ENCODE data around the gene RNF207. TPM values are rescaled to one million over a fixed set of nuclear protein-coding genes. Genes with fewer than 3 reads are reported as not detected.

The RNF207 gene
- total and polyA plus RNA-seq, 2 donors (not counting 1 experiment from before 2014, with no cell fraction given): 2.6 to 17.2 TPM

GRCh38 chr1:6254691-6255090 is 48.8 kb downstream of the RNF207 start:
- H3K4me3 ChIP-seq (replicated peaks in 1 of 4; ENCODE audit: control extremely low read depth in 1 of 4, insufficient read depth in 1 of 4, low read depth in 3 of 4, low read length in 4 of 4): no peak overlapping the region
- H3K27me3 ChIP-seq (ENCODE audit: control insufficient read depth, insufficient read depth, low read length): peaks cover 4% of the 10 kb centered on the region
- no peak for DNase-seq (ENCODE audit: low read depth in 2 of 2)
- H3K27ac ChIP-seq (ENCODE audit: insufficient read depth, low read length): no peak overlapping the region
- no peak overlapping the region for H3K9ac ChIP-seq (ENCODE audit: insufficient read depth, low read length)
- no peaks in the 10 kb centered on the region for H3K36me3 ChIP-seq (ENCODE audit: control insufficient read depth, insufficient read depth, low read length)
- H3K79me2 ChIP-seq (ENCODE audit: control insufficient read depth, insufficient read depth, low read length): no peaks in the 10 kb centered on the region
- no peaks in the 10 kb centered on the region for H3K9me3 ChIP-seq (ENCODE audit: control insufficient read depth, insufficient read depth, low read depth, low read length)
- no peaks in the 10 kb centered on the region for H4K20me1 ChIP-seq (ENCODE audit: control insufficient read depth, extremely low read depth, insufficient read depth, low read length)
- H3K4me2 ChIP-seq (ENCODE audit: extremely low read depth, insufficient read depth, low read length): no peak overlapping the region
- TF ChIP-seq EZH2 (IDR thresholded peaks at IDR 0.05; ENCODE audit: low read length, missing control alignments): no peak
- no peak for TF ChIP-seq CTCF (conservative IDR thresholded peaks at IDR 0.05 in 1 of 2, IDR thresholded peaks at IDR 0.05 in 1 of 2; ENCODE audit: low read depth in 1 of 2, low read length in 2 of 2)
- no peaks in the 10 kb centered on the region for H3K4me1 ChIP-seq (ENCODE audit: control insufficient read depth, extremely low read depth, insufficient read depth, low read length)
- no peak overlapping the region for H2AFZ ChIP-seq (ENCODE audit: low read length)

GRCh38 chr1:6256645-6257044 is 50.7 kb downstream of the RNF207 start:
- no peaks in the 10 kb centered on the region for H4K20me1 ChIP-seq (ENCODE audit: control insufficient read depth, extremely low read depth, insufficient read depth, low read length)
- H3K4me3 ChIP-seq (replicated peaks in 1 of 4; ENCODE audit: control extremely low read depth in 1 of 4, insufficient read depth in 1 of 4, low read depth in 3 of 4, low read length in 4 of 4): no peak overlapping the region
- no peaks in the 10 kb centered on the region for H3K9me3 ChIP-seq (ENCODE audit: control insufficient read depth, insufficient read depth, low read depth, low read length)
- H2AFZ ChIP-seq (ENCODE audit: low read length): no peak overlapping the region
- no peaks in the 10 kb centered on the region for H3K27me3 ChIP-seq (ENCODE audit: control insufficient read depth, insufficient read depth, low read length)
- H3K9ac ChIP-seq (ENCODE audit: insufficient read depth, low read length): no peak overlapping the region
- H3K27ac ChIP-seq (ENCODE audit: insufficient read depth, low read length): no peak overlapping the region
- no peak overlapping the region for H3K4me2 ChIP-seq (ENCODE audit: extremely low read depth, insufficient read depth, low read length)
- no peaks in the 10 kb centered on the region for H3K36me3 ChIP-seq (ENCODE audit: control insufficient read depth, insufficient read depth, low read length)
- TF ChIP-seq EZH2 (IDR thresholded peaks at IDR 0.05; ENCODE audit: low read length, missing control alignments) (no peak), CTCF (conservative IDR thresholded peaks at IDR 0.05 in 1 of 2, IDR thresholded peaks at IDR 0.05 in 1 of 2; ENCODE audit: low read depth in 1 of 2, low read length in 2 of 2) (no peak)
- DNase-seq (ENCODE audit: low read depth in 2 of 2): no peak
- H3K79me2 ChIP-seq (ENCODE audit: control insufficient read depth, insufficient read depth, low read length): no peaks in the 10 kb centered on the region
- H3K4me1 ChIP-seq (ENCODE audit: control insufficient read depth, extremely low read depth, insufficient read depth, low read length): no peaks in the 10 kb centered on the region

- H2AFZ ChIP-seq (ENCODE audit: low read length): no peak overlapping the region
- no peak overlapping the region for H3K27ac ChIP-seq (ENCODE audit: insufficient read depth, low read length)
- no peak overlapping the region for H3K4me2 ChIP-seq (ENCODE audit: extremely low read depth, insufficient read depth, low read length)
- TF ChIP-seq EZH2 (IDR thresholded peaks at IDR 0.05; ENCODE audit: low read length, missing control alignments) (no peak), CTCF (conservative IDR thresholded peaks at IDR 0.05 in 1 of 2, IDR thresholded peaks at IDR 0.05 in 1 of 2; ENCODE audit: low read depth in 1 of 2, low read length in 2 of 2) (no peak)
- H3K9ac ChIP-seq (ENCODE audit: insufficient read depth, low read length): no peak overlapping the region
- no peaks in the 10 kb centered on the region for H3K4me1 ChIP-seq (ENCODE audit: control insufficient read depth, extremely low read depth, insufficient read depth, low read length)
- H3K9me3 ChIP-seq (ENCODE audit: control insufficient read depth, insufficient read depth, low read depth, low read length): no peaks in the 10 kb centered on the region
- H3K36me3 ChIP-seq (ENCODE audit: control insufficient read depth, insufficient read depth, low read length): no peaks in the 10 kb centered on the region
- H3K4me3 ChIP-seq (replicated peaks in 1 of 4; ENCODE audit: control extremely low read depth in 1 of 4, insufficient read depth in 1 of 4, low read depth in 3 of 4, low read length in 4 of 4): no peak overlapping the region
- H3K79me2 ChIP-seq (ENCODE audit: control insufficient read depth, insufficient read depth, low read length): no peaks in the 10 kb centered on the region
- H3K27me3 ChIP-seq (ENCODE audit: control insufficient read depth, insufficient read depth, low read length): no peaks in the 10 kb centered on the region
- H4K20me1 ChIP-seq (ENCODE audit: control insufficient read depth, extremely low read depth, insufficient read depth, low read length): no peaks in the 10 kb centered on the region
- no peak for DNase-seq (ENCODE audit: low read depth in 2 of 2)
Observed at GRCh38 chr1:6257541-6258069, 51.7 kb downstream of the RNF207 start.
